Hepatocyte (in vitro differentiated cells): ENCODE data around the gene IFT172. TPM values are rescaled to one million over a fixed set of nuclear protein-coding genes. Genes with fewer than 3 reads are reported as not detected.

Source experiments
- DNase-seq: peaks from one replicate; pipeline ENCODE4 v3.0.0-alpha.2; 2016; ENCODE audit warnings: low spot score
- H2AFZ ChIP-seq: fragments of 200-600 bp; sonication (generic); 2 replicates; pipeline ENCODE4 v1.6.0; 2016; ENCODE audit warnings: antibody characterized with exemption, mild to moderate bottlenecking
- H3K27ac ChIP-seq: fragments of 200-600 bp; sonication (generic); 2 replicates; pipeline ENCODE4 v1.5.1; 2016; ENCODE audit warnings: mild to moderate bottlenecking
- H3K27me3 ChIP-seq: fragments of 200-600 bp; sonication (generic); 2 replicates; pipeline ENCODE4 v1.6.1; 2016
- H3K36me3 ChIP-seq: fragments of 200-600 bp; sonication (generic); replicated peaks from 2 replicates; pipeline ENCODE4 v1.5.1; 2016; ENCODE audit warnings: low read depth; ENCODE audit not compliant: insufficient read depth
- H3K4me1 ChIP-seq: fragments of 200-600 bp; sonication (generic); 2 replicates; pipeline ENCODE4 v1.5.1; 2016; ENCODE audit warnings: mild to moderate bottlenecking, moderate library complexity; ENCODE audit not compliant: insufficient read depth
- H3K4me2 ChIP-seq: fragments of 200-600 bp; sonication (generic); 2 replicates; pipeline ENCODE4 v1.6.0; 2016
- H3K4me3 ChIP-seq: fragments of 200-600 bp; sonication (generic); 2 replicates; pipeline ENCODE4 v1.5.1; 2016; ENCODE audit warnings: mild to moderate bottlenecking
- H3K79me2 ChIP-seq: fragments of 200-600 bp; sonication (generic); 2 replicates; pipeline ENCODE4 v1.6.0; 2017; ENCODE audit warnings: mild to moderate bottlenecking
- H3K9me2 ChIP-seq: fragments of 200-600 bp; sonication (generic); replicated peaks from 2 replicates; pipeline ENCODE4 v1.6.0; 2017; ENCODE audit warnings: mild to moderate bottlenecking; ENCODE audit not compliant: insufficient read depth
- H3K9me3 ChIP-seq: fragments of 200-600 bp; sonication (generic); 2 replicates; pipeline ENCODE4 v1.5.1; 2016; ENCODE audit warnings: low read depth, mild to moderate bottlenecking
- H4K20me1 ChIP-seq: fragments of 200-600 bp; sonication (generic); 2 replicates; pipeline ENCODE4 v1.6.0; 2016; ENCODE audit warnings: mild to moderate bottlenecking; ENCODE audit not compliant: insufficient read depth, poor library complexity, severe bottlenecking
- CTCF ChIP-seq: fragments of 200-600 bp; sonication (generic); IDR thresholded peaks from 2 replicates; pipeline ENCODE4 v1.5.1; 2016; ENCODE audit warnings: antibody characterized with exemption, mild to moderate bottlenecking; ENCODE audit not compliant: poor library complexity
- EZH2 ChIP-seq: fragments of 200-600 bp; sonication (generic); IDR thresholded peaks from 2 replicates; pipeline ENCODE4 v1.6.1; 2016; ENCODE audit warnings: antibody characterized with exemption, mild to moderate bottlenecking, borderline replicate concordance
- EZH2phosphoT487 ChIP-seq: fragments of 200-600 bp; sonication (generic); IDR thresholded peaks from one replicate; pipeline ENCODE4 v1.6.1; 2018; ENCODE audit warnings: antibody characterized with exemption, mild to moderate bottlenecking, low read depth, moderate library complexity; ENCODE audit not compliant: unreplicated experiment, severe bottlenecking
- WGBS: methylation state at CpG from one replicate; pipeline ENCODE4 v1.1.6; 2016; ENCODE audit warnings: low lambda C conversion rate; ENCODE audit errors: missing lambda C conversion rate; 5-methylcytosine and 5-hydroxymethylcytosine counted together
- polyA plus RNA-seq: library from polyadenylated mRNA; unstranded; fragments of >200 nt; fragmentation: Nextera tagmentation; extraction: Ambion mirVana; gene quantifications from 2 replicates; pipeline ENCODE4 v1.2.1, GENCODE V29; 2016
- total RNA-seq: library from RNA; depleted of rRNA; stranded (reverse); fragments of >200 nt; gene quantifications from 2 replicates; pipeline ENCODE4 v1.2.3, GENCODE V29; 2014

Gene IFT172
- total and polyA plus RNA-seq, 2 experiments from 2014 or later, result 13.0 to 13.3 TPM

GRCh38 chr2:27518782-27519113 lies 29.2 kb upstream of the IFT172 start:
- no peaks in the 10 kb centered on the region for H3K9me3 ChIP-seq
- H3K27ac ChIP-seq, result no peak overlapping the region
- H2AFZ ChIP-seq, result no peak overlapping the region
- no peaks in the 10 kb centered on the region for H3K9me2 ChIP-seq
- H3K27me3 ChIP-seq, result no peaks in the 10 kb centered on the region
- no peaks in the 10 kb centered on the region for H3K4me1 ChIP-seq
- no peak overlapping the region for H3K4me2 ChIP-seq
- no peak for DNase-seq
- no peaks in the 10 kb centered on the region for H3K79me2 ChIP-seq
- H3K4me3 ChIP-seq, result no peak overlapping the region
- TF ChIP-seq CTCF, result no peak
- TF ChIP-seq EZH2phosphoT487, result no peak
- no peak for TF ChIP-seq EZH2
- WGBS, result 81% methylated on average over 4 of the region's 4 CpGs
- no peaks in the 10 kb centered on the region for H3K36me3 ChIP-seq
- H4K20me1 ChIP-seq, result no peaks in the 10 kb centered on the region

- H3K4me3 ChIP-seq, result no peak overlapping the region
- DNase-seq, result no peak
- no peaks in the 10 kb centered on the region for H3K9me3 ChIP-seq
- H3K4me1 ChIP-seq, result no peaks in the 10 kb centered on the region
- H4K20me1 ChIP-seq, result no peaks in the 10 kb centered on the region
- TF ChIP-seq EZH2phosphoT487, result no peak
- no peak for TF ChIP-seq CTCF
- TF ChIP-seq EZH2, result no peak
- no peaks in the 10 kb centered on the region for H3K9me2 ChIP-seq
- no peaks in the 10 kb centered on the region for H3K79me2 ChIP-seq
- H3K27me3 ChIP-seq, result no peaks in the 10 kb centered on the region
- 74% methylated on average over 5 of the region's 5 CpGs for WGBS
- no peaks in the 10 kb centered on the region for H3K36me3 ChIP-seq
- no peak overlapping the region for H3K4me2 ChIP-seq
- H3K27ac ChIP-seq, result no peak overlapping the region
- H2AFZ ChIP-seq, result no peak overlapping the region
Measured at GRCh38 chr2:27518113-27518781, 28.7 kb upstream of the IFT172 start.

- 66% methylated on average over 6 of the region's 6 CpGs for WGBS
- H3K4me2 ChIP-seq, result no peak overlapping the region
- DNase-seq, result no peak
Measured at GRCh38 chr2:27509326-27509725, 19.8 kb upstream of the IFT172 start.

More at GRCh38 chr2:27509326-27509725, 19.8 kb upstream of the IFT172 start:
- Histone ChIP-seq H3K27me3 (no peaks in the 10 kb centered on the region), H3K79me2 (no peaks in the 10 kb centered on the region), H3K27ac (no peak overlapping the region), H2AFZ (no peak overlapping the region), H3K36me3 (no peaks in the 10 kb centered on the region), H3K9me3 (no peaks in the 10 kb centered on the region), H3K4me1 (no peaks in the 10 kb centered on the region), H4K20me1 (no peaks in the 10 kb centered on the region), H3K4me3 (no peak overlapping the region), H3K9me2 (no peaks in the 10 kb centered on the region)
- TF ChIP-seq EZH2 (no peak), EZH2phosphoT487 (no peak), CTCF (no peak)
